ENCODE results near the gene LIG1.

The LIG1 gene

GRCh38 chr19:48169939-48170803, at the start of gene LIG1, which contains the start of gene ZSWIM9:
Gene LIG1 (minus strand): TSS chr19:48170344. CDS start chr19:48165566, 4,778 bp downstream.
Gene ZSWIM9 (plus strand): TSS chr19:48170680. CDS start chr19:48171803, 1,123 bp downstream.
- POLR2A ChIA-PET, result interaction anchor here (0.7 to 1.1 kb wide), 3 partner anchors 34 to 449 kb away, joined by 5 to 9 read pairs (median 6); partner anchors contain the start of genes RPL18 and SPHK2
- CTCF ChIA-PET, result interaction anchor here (1.3 to 2.3 kb wide), 3 partner anchors 17 to 25 kb away, joined by 3 to 6 read pairs (median 3); no protein-coding TSS in a partner anchor
- TF ChIP-seq CTCF (IDR thresholded peaks at IDR 0.05; ENCODE audit: control extremely low read depth, extremely low read depth, low read depth, missing control alignments), result no peak
- peak; percentile 95 for DNase-seq (ENCODE audit: extremely low spot score)

GRCh38 chr19:48218997-48219396, 48.9 kb upstream of the LIG1 start:
- POLR2A ChIA-PET, result interaction anchor here (0.7 kb wide), 1 partner anchor 15 kb away, joined by 3 read pairs; no protein-coding TSS in a partner anchor
- CTCF ChIA-PET, result interaction anchor here (1.7 kb wide), 1 partner anchor 11 kb away, joined by 4 read pairs; no protein-coding TSS in a partner anchor
- TF ChIP-seq CTCF (IDR thresholded peaks at IDR 0.05; ENCODE audit: control extremely low read depth, extremely low read depth, low read depth, missing control alignments), result no peak
- no peak for DNase-seq (ENCODE audit: extremely low spot score)

- ChIA-PET CTCF (interaction anchor here (1.6 kb wide), 1 partner anchor 13 kb away, joined by 6 read pairs; no protein-coding TSS in a partner anchor), POLR2A (no interaction called here)
Observed at GRCh38 chr19:48216933-48217332, 46.8 kb upstream of the LIG1 start.

GRCh38 chr19:48213959-48214358, 43.8 kb upstream of the LIG1 start:
- DNase-seq (ENCODE audit: extremely low spot score), result no peak
- POLR2A ChIA-PET, result no interaction called here
- no peak for TF ChIP-seq CTCF (IDR thresholded peaks at IDR 0.05; ENCODE audit: control extremely low read depth, extremely low read depth, low read depth, missing control alignments)
- CTCF ChIA-PET, result interaction anchor here (2.4 kb wide), 1 partner anchor 11 kb away, joined by 9 read pairs; no protein-coding TSS in a partner anchor

More at GRCh38 chr19:48216933-48217332, 46.8 kb upstream of the LIG1 start:
- no peak for TF ChIP-seq CTCF (IDR thresholded peaks at IDR 0.05; ENCODE audit: control extremely low read depth, extremely low read depth, low read depth, missing control alignments)
- DNase-seq (ENCODE audit: extremely low spot score), result no peak

GRCh38 chr19:48210005-48210404, 39.9 kb upstream of the LIG1 start:
- no peak for DNase-seq (ENCODE audit: extremely low spot score)
- no peak for TF ChIP-seq CTCF (IDR thresholded peaks at IDR 0.05; ENCODE audit: control extremely low read depth, extremely low read depth, low read depth, missing control alignments)
- CTCF ChIA-PET, result no interaction called here
- POLR2A ChIA-PET, result no interaction called here

- DNase-seq (ENCODE audit: extremely low spot score), result no peak
- TF ChIP-seq CTCF (IDR thresholded peaks at IDR 0.05; ENCODE audit: control extremely low read depth, extremely low read depth, low read depth, missing control alignments), result no peak
- POLR2A ChIA-PET, result no interaction called here
- CTCF ChIA-PET, result no interaction called here
Observed at GRCh38 chr19:48206397-48207093, 36.4 kb upstream of the LIG1 start.
